H1 (cell line): ENCODE results near the gene ZNF69. TPM values are rescaled to one million over a fixed set of nuclear protein-coding genes. Genes with fewer than 3 reads are reported as not detected.
"Not testable (repeated sequence)": the region's sequence is repeated elsewhere in the genome, so short reads cannot be mapped to it uniquely, and the experiment has no call there.

Experiments
- CTCF ChIA-PET: fragments of 300-600 bp; sonication (Branson Sonifier 250); formaldehyde crosslinking; loops from one replicate; lab custom pipeline; 2021; ENCODE audit not compliant: partially characterized antibody; lab: Charles Lee
- POLR2A ChIA-PET: fragments of 300-600 bp; sonication (Branson Sonifier 250); formaldehyde crosslinking; loops from one replicate; lab custom pipeline; 2021; ENCODE audit warnings: inconsistent platforms; ENCODE audit not compliant: partially characterized antibody; lab: Charles Lee
- DNase-seq, 2 experiments: peaks; one replicate each; pipeline versions ENCODE4 v3.0.0 to v3.0.0-alpha.2; 2010 to 2022; ENCODE audit warnings: low spot score in 2 of 2, low read depth in 1 of 2, mixed read lengths in 1 of 2
- FAIRE-seq: peaks from 2 replicates; lab custom pipeline; 2011; peaks lifted over from hg19 to GRCh38; lab: Jason Lieb, UNC
- H2AFZ ChIP-seq: 2 replicates; pipeline ENCODE4 v1.8.1; 2012; ENCODE audit warnings: low read length, inconsistent platforms
- H2AK5ac ChIP-seq: 2 replicates; pipeline ENCODE4 v1.6.1; 2013; ENCODE audit warnings: low read depth, low read length
- H2BK120ac ChIP-seq: replicated peaks from 2 replicates; pipeline ENCODE3; 2013; ENCODE audit warnings: low read depth, low read length, inconsistent platforms
- H2BK12ac ChIP-seq: 2 replicates; pipeline ENCODE4 v1.6.1; 2013; ENCODE audit warnings: low read depth, low read length
- H2BK15ac ChIP-seq: 2 replicates; pipeline ENCODE4 v1.6.1; 2013; ENCODE audit warnings: low read length
- H2BK20ac ChIP-seq: 2 replicates; pipeline ENCODE4 v1.6.1; 2013; ENCODE audit warnings: low read length
- H2BK5ac ChIP-seq: 2 replicates; pipeline ENCODE4 v1.6.1; 2013; ENCODE audit warnings: low read depth, low read length
- H3K14ac ChIP-seq: 2 replicates; pipeline ENCODE4 v1.6.1; 2013; ENCODE audit warnings: inconsistent platforms; ENCODE audit not compliant: insufficient read length
- H3K18ac ChIP-seq: 2 replicates; pipeline ENCODE4 v1.6.1; 2013; ENCODE audit warnings: low read length; ENCODE audit errors: extremely low read depth
- H3K23ac ChIP-seq: 2 replicates; pipeline ENCODE4 v1.6.1; 2013; ENCODE audit warnings: inconsistent platforms; ENCODE audit not compliant: insufficient read length
- H3K23me2 ChIP-seq: 2 replicates; pipeline ENCODE4 v1.6.1; 2013; ENCODE audit warnings: low read depth, low read length
- H3K27ac ChIP-seq: 2 replicates; pipeline ENCODE4 v1.6.1; 2011; ENCODE audit warnings: low read depth, low read length, inconsistent platforms
- H3K27me3 ChIP-seq, 4 experiments: replicated peaks in 1 of 4; 1 replicate in 1 of 4; 2 replicates in 3 of 4; pipeline versions ENCODE4 v1.6.1 to v1.8.1; 2011 to 2013; ENCODE audit warnings: low read length in 3 of 4, mild to moderate bottlenecking in 3 of 4, inconsistent platforms in 2 of 4, mixed read lengths in 2 of 4, moderate library complexity in 1 of 4; ENCODE audit not compliant: control insufficient read depth in 3 of 4, insufficient read depth in 3 of 4; ENCODE audit errors: extremely low read depth in 1 of 4
- H3K36me3 ChIP-seq, 4 experiments: 2 replicates each; pipeline versions ENCODE4 v1.6.1 to v1.8.1; 2011 to 2013; ENCODE audit warnings: mild to moderate bottlenecking in 4 of 4, low read length in 3 of 4, moderate library complexity in 2 of 4, control low read depth in 1 of 4, inconsistent platforms in 1 of 4; ENCODE audit not compliant: insufficient read depth in 4 of 4, control insufficient read depth in 2 of 4
- H3K4ac ChIP-seq: replicated peaks from 2 replicates; pipeline ENCODE3; 2013; ENCODE audit warnings: low read length, low read depth, mixed read lengths, inconsistent platforms; ENCODE audit not compliant: insufficient read length
- H3K4me1 ChIP-seq, 4 experiments: replicated peaks in 1 of 4; 1 replicate in 1 of 4; 2 replicates in 3 of 4; pipeline versions ENCODE4 v1.6.1 to v1.8.1; 2011 to 2013; ENCODE audit warnings: low read length in 3 of 4, inconsistent platforms in 2 of 4, mixed read lengths in 1 of 4; ENCODE audit not compliant: insufficient read depth in 4 of 4, control insufficient read depth in 3 of 4
- H3K4me2 ChIP-seq, 2 experiments: 2 replicates each; pipeline versions ENCODE4 v1.6.1 to v1.8.1; 2011 to 2013; ENCODE audit warnings: low read depth in 2 of 2, low read length in 2 of 2, control low read depth in 1 of 2, inconsistent platforms in 1 of 2, mild to moderate bottlenecking in 1 of 2; ENCODE audit not compliant: insufficient read depth in 1 of 2
- H3K4me3 ChIP-seq, 4 experiments: fragments of 200-600, 300-600 bp in 1 of 4; sonication (generic), shearing (Covaris generic), sonication (Bioruptor Twin) in 1 of 4; 2 replicates each; pipeline versions ENCODE4 v1.5.1 to v1.8.1; 2011 to 2016; ENCODE audit warnings: low read length in 4 of 4, low read depth in 3 of 4, control low read depth in 2 of 4, inconsistent platforms in 2 of 4, mild to moderate bottlenecking in 2 of 4, mixed read lengths in 1 of 4, moderate library complexity in 1 of 4; ENCODE audit not compliant: insufficient read depth in 2 of 4; ENCODE audit errors: extremely low read depth in 1 of 4
- H3K56ac ChIP-seq: replicated peaks from 2 replicates; pipeline ENCODE3; 2013; ENCODE audit warnings: low read depth, mild to moderate bottlenecking, mixed read lengths, low read length, inconsistent platforms; ENCODE audit not compliant: insufficient read length
- H3K79me1 ChIP-seq: 2 replicates; pipeline ENCODE4 v1.6.1; 2013; ENCODE audit warnings: low read depth, low read length, control low read depth
- H3K79me2 ChIP-seq, 2 experiments: 2 replicates each; pipeline versions ENCODE4 v1.6.1 to v1.8.1; 2012 to 2013; ENCODE audit warnings: low read length in 2 of 2, mild to moderate bottlenecking in 2 of 2, inconsistent platforms in 1 of 2; ENCODE audit not compliant: insufficient read depth in 2 of 2, control insufficient read depth in 1 of 2
- H3K9ac ChIP-seq, 4 experiments: replicated peaks in 1 of 4; 1 replicate in 1 of 4; 2 replicates in 3 of 4; pipeline versions ENCODE4 v1.6.1 to v1.8.1; 2011 to 2013; ENCODE audit warnings: low read depth in 3 of 4, low read length in 3 of 4, control low read depth in 2 of 4, mild to moderate bottlenecking in 2 of 4, moderate library complexity in 2 of 4, inconsistent platforms in 1 of 4; ENCODE audit errors: extremely low read depth in 1 of 4
- H3K9me3 ChIP-seq, 2 experiments: 2 replicates each; pipeline versions ENCODE4 v1.6.1 to v1.8.1; 2012 to 2013; ENCODE audit warnings: mild to moderate bottlenecking in 2 of 2, moderate library complexity in 2 of 2, control low read depth in 1 of 2, inconsistent platforms in 1 of 2, low read depth in 1 of 2, low read length in 1 of 2, mixed read lengths in 1 of 2; ENCODE audit not compliant: insufficient read depth in 2 of 2
- H4K20me1 ChIP-seq, 2 experiments: replicated peaks in 1 of 2; 2 replicates each; pipeline versions ENCODE3 to v1.8.1; 2011 to 2013; ENCODE audit warnings: inconsistent platforms in 2 of 2, low read length in 2 of 2, mild to moderate bottlenecking in 1 of 2; ENCODE audit not compliant: insufficient read depth in 2 of 2, control insufficient read depth in 1 of 2
- H4K5ac ChIP-seq: 2 replicates; pipeline ENCODE4 v1.6.1; 2013; ENCODE audit warnings: low read length, low read depth, mixed read lengths, inconsistent platforms; ENCODE audit not compliant: insufficient read length
- H4K8ac ChIP-seq: 2 replicates; pipeline ENCODE4 v1.8.0; 2013; ENCODE audit warnings: mild to moderate bottlenecking, moderate library complexity, low read length, inconsistent platforms; ENCODE audit not compliant: insufficient read depth; ENCODE audit errors: extremely low read depth
- H4K91ac ChIP-seq: replicated peaks from 2 replicates; pipeline ENCODE3; 2013; ENCODE audit warnings: low read length, mixed read lengths, inconsistent platforms; ENCODE audit not compliant: insufficient read length
- ZNF274 ChIP-seq: IDR thresholded peaks from 2 replicates; pipeline ENCODE4 v1.7.0; 2012; ENCODE audit warnings: low read length, borderline replicate concordance; ENCODE audit errors: extremely low read depth
- WGBS, 2 experiments: shearing (Covaris generic) in 1 of 2; methylation state at CpG; one replicate each; pipeline versions ENCODE4 v1.1.6 to v1.1.7; 2013 to 2015; ENCODE audit warnings: low lambda C conversion rate in 2 of 2, mixed read lengths in 2 of 2, inconsistent platforms in 1 of 2, low coverage in 1 of 2, missing lambda C conversion rate in 1 of 2; ENCODE audit not compliant: insufficient replicate concordance in 2 of 2, insufficient coverage in 1 of 2, insufficient read length in 1 of 2; ENCODE audit errors: extremely low coverage in 1 of 2, missing lambda C conversion rate in 1 of 2; 5-methylcytosine and 5-hydroxymethylcytosine counted together
- polyA plus RNA-seq, 7 experiments: library from polyadenylated mRNA; depleted of rRNA in 3 of 7; stranded (reverse) in 5 of 7; unstranded in 2 of 7; fragments of >200 nt in 5 of 7; fragments of 200-250 nt in 2 of 7; gene quantifications; 1 replicate in 5 of 7; 2 replicates in 1 of 7; 4 replicates in 1 of 7; pipeline versions ENCODE4 v1.2.1 to v1.2.3, GENCODE V29; 2011 to 2013; ENCODE audit warnings: missing spikeins in 2 of 7, mixed read lengths in 2 of 7
- total RNA-seq: library from RNA; stranded (reverse); fragmentation: NEBNext Ultra II Directional; extraction: Animal tissue kit (Norgen Biotek cat#: 25700); gene quantifications from 2 replicates; pipeline ENCODE4 v1.2.1, GENCODE V29; 2021

Gene ZNF69
- total and polyA plus RNA-seq, 2 of the 8 experiments (the other 6 are each of a cell fraction or from before 2014, with no cell fraction given) = 5.6 to 22.8 TPM

GRCh38 chr19:11949614-11950080, 62.1 kb downstream of the ZNF69 start:
- H3K56ac ChIP-seq, DNase-seq, H4K5ac ChIP-seq, H3K9ac ChIP-seq, H3K4ac ChIP-seq, H3K27me3 ChIP-seq, H2BK5ac ChIP-seq, H3K27ac ChIP-seq, H3K4me1 ChIP-seq, H4K91ac ChIP-seq, H2BK12ac ChIP-seq, H3K23ac ChIP-seq, H4K8ac ChIP-seq, H2BK20ac ChIP-seq, H3K23me2 ChIP-seq, H2AFZ ChIP-seq, FAIRE-seq, H3K18ac ChIP-seq, H3K79me2 ChIP-seq, H4K20me1 ChIP-seq, POLR2A ChIA-PET, H3K79me1 ChIP-seq, H3K14ac ChIP-seq, H2BK15ac ChIP-seq, H2BK120ac ChIP-seq, CTCF ChIA-PET, H2AK5ac ChIP-seq, H3K4me2 ChIP-seq: not testable (repeated sequence)
- Histone ChIP-seq H3K4me3 (peak overlapping the region in 1 of 4 experiments; percentile 45; a peak in 1 of 8 replicates), H3K9me3 (peaks cover 83 to 93% of the 10 kb centered on the region in 2 experiments), H3K36me3 (peaks cover 10 to 72% (median 32%) of the 10 kb centered on the region in 4 experiments; a peak in 7 of 8 replicates)
- WGBS, 2 experiments = 87% methylated on average over 4 of the region's 4 CpGs; no CpG with 5 or more reads in 1 of the 2 experiments
- TF ChIP-seq ZNF274 = peak; percentile 43; the same call in 1 of the 2 replicates
